ENCODE results near the gene MCL1. TPM values are rescaled to one million over a fixed set of nuclear protein-coding genes. Genes with fewer than 3 reads are reported as not detected.

MCL1 gene
- total and polyA plus RNA-seq, 10 of the 15 experiments (the other 5 are each of a cell fraction or from before 2014, with no cell fraction given) = 18.1 to 148 (median 86.4) TPM

- Histone ChIP-seq H3K4me2 (ENCODE audit: control insufficient read depth, insufficient read depth) (no peak overlapping the region), H3K27me3 (replicated peaks in 1 of 2; ENCODE audit: control insufficient read depth in 2 of 2, insufficient read depth in 2 of 2, low read length in 1 of 2) (no peaks in the 10 kb centered on the region), H3K4me1 (ENCODE audit: control insufficient read depth, insufficient read depth, low read length) (no peaks in the 10 kb centered on the region; the same call in 1 of the 2 replicates), H3K36me3 (ENCODE audit: control insufficient read depth in 2 of 2, insufficient read depth in 2 of 2, low read length in 1 of 2) (no peaks in the 10 kb centered on the region), H3K9ac (ENCODE audit: control insufficient read depth, insufficient read depth, low read length) (no peak overlapping the region), H2AFZ (ENCODE audit: control insufficient read depth, low read depth, low read length) (no peak overlapping the region), H4K20me1 (ENCODE audit: control insufficient read depth, insufficient read depth) (no peaks in the 10 kb centered on the region), H3K4me3 (no peak overlapping the region), H3K27ac (ENCODE audit: control insufficient read depth, insufficient read depth) (no peak overlapping the region), H3K79me2 (ENCODE audit: control insufficient read depth, insufficient read depth, low read length) (no peaks in the 10 kb centered on the region), H3K9me3 (replicated peaks; ENCODE audit: control insufficient read depth, insufficient read depth, low read length) (no peaks in the 10 kb centered on the region)
- intact Hi-C loops (cut with micrococcal nuclease; ENCODE audit: unreplicated experiment) (loop anchor here (5.0 kb wide), 1 partner anchor 273 kb away; the partner anchor contains the start of gene CA14), in situ Hi-C loops (cut with MboI) (no loop called here)
- BruUV-seq (replicated peaks) = no TSS peak
- ChIA-PET CTCF (interaction anchor here (1.2 to 3.0 kb wide), 7 partner anchors 14 to 55 kb away, joined by 3 to 36 read pairs (median 7); partner anchors contain the start of gene FALEC), RAD21 (ENCODE audit: unreplicated experiment) (interaction anchor here (0.9 to 2.7 kb wide), 2 partner anchors 15 to 65 kb away, joined by 4 to 8 read pairs; partner anchors contain the start of gene FALEC), SMC1A (ENCODE audit: uncharacterized antibody, unreplicated experiment) (interaction anchor here (1.1 to 5.9 kb wide), 2 partner anchors 14 to 67 kb away, joined by 3 to 26 read pairs; partner anchors contain the start of gene FALEC), POLR2A (interaction anchor here (0.5 kb wide), 1 partner anchor 274 kb away, joined by 3 read pairs; no protein-coding TSS in a partner anchor)
- 85% methylated on average over 14 of the region's 14 CpGs for WGBS (ENCODE audit: insufficient coverage, insufficient replicate concordance, low lambda C conversion rate, missing lambda C conversion rate)
- FAIRE-seq (no peak), ATAC-seq (no peak), DNase-seq (ENCODE audit: low read depth, low spot score) (no peak)
- TF ChIP-seq LARP7 (IDR thresholded peaks at IDR 0.05) (no peak), IRF3 (IDR thresholded peaks at IDR 0.05) (no peak), POLR2AphosphoS5 (IDR thresholded peaks at IDR 0.05; ENCODE audit: low read length) (no peak), USF1 (IDR thresholded peaks at IDR 0.05; ENCODE audit: borderline replicate concordance, extremely low read length, insufficient read depth, low read depth, low read length) (no peak), HDAC2 (IDR thresholded peaks at IDR 0.05) (no peak), SUZ12 (IDR thresholded peaks at IDR 0.05; ENCODE audit: unreplicated experiment) (no peak), FOXK2 (IDR thresholded peaks at IDR 0.05) (no peak), MTA3 (IDR thresholded peaks at IDR 0.05; ENCODE audit: borderline replicate concordance, low read length) (no peak), MLLT1 (IDR thresholded peaks at IDR 0.05) (no peak), RFX5 (IDR thresholded peaks at IDR 0.05; ENCODE audit: low read depth, low read length) (no peak), CEBPZ (IDR thresholded peaks at IDR 0.05; ENCODE audit: low read depth, low read length) (no peak), STAT3 (IDR thresholded peaks at IDR 0.05; ENCODE audit: low read depth, low read length) (no peak), ZNF207 (IDR thresholded peaks at IDR 0.05; ENCODE audit: borderline replicate concordance) (no peak), ESRRA (IDR thresholded peaks at IDR 0.05; ENCODE audit: low read length) (no peak), BCL11A (IDR thresholded peaks at IDR 0.05; ENCODE audit: low read depth, low read length) (no peak)
Observed at GRCh38 chr1:150530491-150531159, 48.8 kb downstream of the MCL1 start.
